Mammary epithelial cell (primary cell): ENCODE measurements around the gene IFNL1.

Experiments
- CTCF ChIP-seq, 2 donors: IDR thresholded peaks in 1 of 2; conservative IDR thresholded peaks in 1 of 2; 2 replicates each; pipeline ENCODE4 v1.5.1; 2011 to 2012; ENCODE audit warnings: inconsistent platforms in 2 of 2, low read length in 2 of 2, mild to moderate bottlenecking in 2 of 2, control low read depth in 1 of 2, low read depth in 1 of 2; ENCODE audit not compliant: insufficient read depth in 1 of 2; ENCODE audit errors: extremely low read depth in 1 of 2
- EZH2 ChIP-seq: IDR thresholded peaks from 2 replicates; pipeline ENCODE4 v1.6.1; 2012; ENCODE audit warnings: low read length, inconsistent platforms, borderline replicate concordance

- no peak for TF ChIP-seq CTCF (conservative IDR thresholded peaks at IDR 0.05 in 1 of 2, IDR thresholded peaks at IDR 0.05 in 1 of 2; ENCODE audit: extremely low read depth in 1 of 2, insufficient read depth in 1 of 2, low read depth in 1 of 2, low read length in 2 of 2)
- no peak for TF ChIP-seq EZH2
Measured at GRCh38 chr19:39299404-39299803, 3.2 kb downstream of the IFNL1 start.
